Measurements from ENCODE around the gene DBNDD2. TPM values are rescaled to one million over a fixed set of nuclear protein-coding genes. Genes with fewer than 3 reads are reported as not detected.

Gene DBNDD2
- total RNA-seq, 1 experiment from 2014 or later = 69.0 TPM

DNA sequence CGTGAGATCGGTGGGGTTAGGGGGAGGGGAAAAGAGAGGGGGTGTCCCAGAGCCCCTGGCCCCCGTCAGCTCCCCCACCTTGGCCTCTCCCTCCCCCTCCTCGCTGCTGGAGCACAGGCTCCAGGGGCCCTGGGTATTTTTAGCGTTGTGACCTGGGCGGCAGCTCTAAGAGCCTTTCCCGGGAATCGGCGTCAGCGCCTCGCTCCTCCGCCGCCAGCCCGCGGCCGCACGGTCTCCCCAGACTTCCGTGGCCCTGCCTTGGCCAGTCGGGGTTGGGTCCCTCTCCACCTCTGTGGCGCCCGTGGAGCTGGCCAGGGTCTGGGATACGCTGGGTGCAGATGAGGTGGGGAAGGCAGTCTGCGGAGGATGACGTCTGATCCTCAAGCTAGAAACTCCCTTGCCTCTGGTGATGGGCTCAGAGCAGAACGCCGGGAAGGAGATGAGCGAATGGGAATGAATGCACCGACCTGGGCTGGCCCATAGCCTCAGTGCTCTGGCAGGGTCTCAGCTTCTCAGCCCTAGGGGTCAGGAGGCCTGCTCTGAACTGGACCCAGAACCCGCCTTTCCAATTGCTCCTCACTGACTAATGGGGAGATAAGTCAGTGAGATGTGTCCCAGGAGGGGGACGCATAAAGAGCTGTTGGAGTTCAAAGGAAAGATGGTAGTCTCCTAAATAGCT is 883 bp upstream of the DBNDD2 start:
- Histone ChIP-seq H3K4me3 (peak overlapping the region; percentile 96), H3K36me3 (ENCODE audit: low read depth) (0 out of 2 replicates have a peak, but pooled peaks cover 20% of the 10 kb centered on the region), H3K4me1 (replicated peaks; ENCODE audit: insufficient read depth) (peaks cover 16% of the 10 kb centered on the region), H3K4me2 (peak overlapping the region; percentile 84), H3K79me2 (ENCODE audit: low read depth) (peaks cover 17% of the 10 kb centered on the region), H3K9me3 (ENCODE audit: insufficient read depth, low read depth) (no peaks in the 10 kb centered on the region), H3K9me2 (ENCODE audit: insufficient read depth) (no peaks in the 10 kb centered on the region), H4K20me1 (ENCODE audit: insufficient read depth) (no peaks in the 10 kb centered on the region), H3K27ac (peak overlapping the region; percentile 63), H3K27me3 (ENCODE audit: insufficient read depth, low read depth) (no peaks in the 10 kb centered on the region), H3F3A (ENCODE audit: insufficient read depth, low read depth) (peaks cover 41% of the 10 kb centered on the region), H2AFZ (peak overlapping the region; percentile 89)
- DNase-seq = peak; percentile 34 to 35
- BruUV-seq (replicated peaks) = TSS peak; percentile 41
- intact Hi-C loops (cut with micrococcal nuclease; ENCODE audit: unreplicated experiment) = no loop called here
- ChIA-PET CTCF (interaction anchor here (0.6 to 2.1 kb wide), 4 partner anchors 9 to 364 kb away, joined by 3 to 7 read pairs (median 6); partner anchors contain the start of gene PIGT), POLR2A (ENCODE audit: unreplicated experiment) (interaction anchor here (0.6 to 1.1 kb wide), 5 partner anchors 9 to 525 kb away, joined by 3 to 7 read pairs (median 3); partner anchors contain the start of gene PIGT)
- no peak for TF ChIP-seq EZH2 (IDR thresholded peaks at IDR 0.05; ENCODE audit: low read depth)

DNA sequence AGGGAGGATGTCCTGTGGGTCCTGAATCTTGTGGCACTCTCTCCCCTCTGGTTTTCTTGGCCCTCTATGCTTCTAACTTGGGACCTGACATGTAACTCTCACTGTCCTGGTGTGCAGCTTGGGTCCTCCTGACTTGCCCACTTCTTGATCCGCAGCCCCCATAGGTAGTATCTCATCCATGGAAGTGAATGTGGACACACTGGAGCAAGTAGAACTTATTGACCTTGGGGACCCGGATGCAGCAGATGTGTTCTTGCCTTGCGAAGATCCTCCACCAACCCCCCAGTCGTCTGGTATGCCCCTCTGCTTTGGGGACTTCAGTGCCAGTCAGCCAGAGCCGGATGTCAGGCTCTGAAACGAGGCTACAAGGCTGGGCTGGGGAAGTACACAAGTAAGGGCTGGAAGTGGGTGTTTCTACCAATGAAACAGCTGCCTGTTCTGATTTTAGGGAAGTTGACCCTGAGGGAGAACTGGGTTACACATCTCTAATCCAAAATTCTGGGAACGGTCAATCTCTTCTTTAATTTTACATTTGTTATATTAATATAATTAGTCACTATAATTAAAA is 641 bp downstream of the DBNDD2 start:
- Histone ChIP-seq H3K4me2 (no peak overlapping the region), H4K20me1 (ENCODE audit: insufficient read depth) (no peaks in the 10 kb centered on the region), H3K36me3 (ENCODE audit: low read depth) (0 out of 2 replicates have a peak, but pooled peaks cover 20% of the 10 kb centered on the region), H3K9me2 (ENCODE audit: insufficient read depth) (no peaks in the 10 kb centered on the region), H3K9me3 (ENCODE audit: insufficient read depth, low read depth) (no peaks in the 10 kb centered on the region), H3K27me3 (ENCODE audit: insufficient read depth, low read depth) (no peaks in the 10 kb centered on the region), H3K79me2 (ENCODE audit: low read depth) (peaks cover 17% of the 10 kb centered on the region), H3F3A (ENCODE audit: insufficient read depth, low read depth) (peaks cover 48% of the 10 kb centered on the region), H2AFZ (no peak overlapping the region), H3K4me1 (replicated peaks; ENCODE audit: insufficient read depth) (peaks cover 16% of the 10 kb centered on the region), H3K27ac (no peak overlapping the region), H3K4me3 (no peak overlapping the region)
- BruUV-seq (replicated peaks) = no TSS peak
- intact Hi-C loops (cut with micrococcal nuclease; ENCODE audit: unreplicated experiment) = no loop called here
- POLR2A ChIA-PET (ENCODE audit: unreplicated experiment) = no interaction called here
- DNase-seq = no peak
- TF ChIP-seq CTCF (conservative IDR thresholded peaks at IDR 0.05) (no peak), EZH2 (IDR thresholded peaks at IDR 0.05; ENCODE audit: low read depth) (no peak)
- CTCF ChIA-PET = no interaction called here

- no TSS peak for BruUV-seq (replicated peaks)
- H3K36me3 ChIP-seq (ENCODE audit: low read depth) = 0 out of 2 replicates have a peak, but pooled peaks cover 20% of the 10 kb centered on the region
- no peaks in the 10 kb centered on the region for H4K20me1 ChIP-seq (ENCODE audit: insufficient read depth)
- H3K27me3 ChIP-seq (ENCODE audit: insufficient read depth, low read depth) = no peaks in the 10 kb centered on the region
- no peak overlapping the region for H3K27ac ChIP-seq
- peaks cover 16% of the 10 kb centered on the region for H3K4me1 ChIP-seq (replicated peaks; ENCODE audit: insufficient read depth)
- intact Hi-C loops (cut with micrococcal nuclease; ENCODE audit: unreplicated experiment) = no loop called here
- H3K79me2 ChIP-seq (ENCODE audit: low read depth) = peaks cover 17% of the 10 kb centered on the region
- H3K4me2 ChIP-seq = no peak overlapping the region
- no peaks in the 10 kb centered on the region for H3K9me2 ChIP-seq (ENCODE audit: insufficient read depth)
- H3K9me3 ChIP-seq (ENCODE audit: insufficient read depth, low read depth) = no peaks in the 10 kb centered on the region
- H2AFZ ChIP-seq = no peak overlapping the region
- ChIA-PET CTCF (no interaction called here), POLR2A (ENCODE audit: unreplicated experiment) (interaction anchor here (0.6 kb wide), 2 partner anchors 38 to 185 kb away, joined by 3 to 8 read pairs; no protein-coding TSS in a partner anchor)
- DNase-seq = peak in 1 of 2 experiments; percentile 18
- H3K4me3 ChIP-seq = no peak overlapping the region
- H3F3A ChIP-seq (ENCODE audit: insufficient read depth, low read depth) = peaks cover 49% of the 10 kb centered on the region
- no peak for TF ChIP-seq CTCF (conservative IDR thresholded peaks at IDR 0.05)
These were observed 1.6 kb downstream of the DBNDD2 start for GRCh38 chr20:45409521-45410272.
